Panc1 (cell line): ENCODE data around the gene KLF12. TPM values are rescaled to one million over a fixed set of nuclear protein-coding genes. Genes with fewer than 3 reads are reported as not detected.

Experiments
- ATAC-seq: fragments of 200-7000 bp; cut with Tn5 transposase; 2 replicates; pipeline ENCODE4 v1.9.1; 2020; ENCODE audit warnings: mild to moderate bottlenecking, moderate library complexity
- BruUV-seq: library from RNA; stranded (reverse); fragments of 400-500 nt; replicated peaks from 2 replicates; lab custom pipeline; 2021; lab: Mats Ljungman, UMichigan
- CTCF ChIA-PET: fragments of 300-600 bp; sonication (Branson Sonifier 250); formaldehyde crosslinking; loops from one replicate; lab custom pipeline; 2022; ENCODE audit warnings: antibody characterized with exemption; lab: Charles Lee
- POLR2A ChIA-PET: fragments of 300-600 bp; sonication (Branson Sonifier 250); formaldehyde crosslinking; loops from one replicate; lab custom pipeline; 2022; ENCODE audit warnings: antibody characterized with exemption; lab: Charles Lee
- DNase-seq: peaks from one replicate; pipeline ENCODE4 v3.0.0-alpha.2; 2010; ENCODE audit warnings: low read depth, low spot score
- H3K27ac ChIP-seq: 2 replicates; pipeline ENCODE4 v1.5.1; 2011; ENCODE audit warnings: mild to moderate bottlenecking, low read length, inconsistent platforms
- H3K27me3 ChIP-seq: fragments of 200-500 bp; sonication (Bioruptor generic); 2 replicates; pipeline ENCODE4 v1.6.0; 2014; ENCODE audit warnings: low read length, inconsistent platforms; ENCODE audit not compliant: control insufficient read depth, insufficient read depth
- H3K36me3 ChIP-seq: fragments of 200-500 bp; sonication (Bioruptor generic); 2 replicates; pipeline ENCODE4 v1.5.1; 2014; ENCODE audit warnings: inconsistent platforms, mild to moderate bottlenecking, low read length, moderate library complexity; ENCODE audit not compliant: control insufficient read depth, insufficient read depth
- H3K4me1 ChIP-seq: 2 replicates; pipeline ENCODE4 v1.5.1; 2011; ENCODE audit warnings: inconsistent platforms, mild to moderate bottlenecking, low read length, moderate library complexity; ENCODE audit not compliant: control insufficient read depth, insufficient read depth
- H3K4me3 ChIP-seq, 2 experiments: 2 replicates each; pipeline ENCODE4 v1.5.1; 2011 to 2012; ENCODE audit warnings: low read depth in 2 of 2, low read length in 2 of 2, mild to moderate bottlenecking in 2 of 2, inconsistent platforms in 1 of 2, moderate library complexity in 1 of 2
- H3K9me3 ChIP-seq: fragments of 200-500 bp; sonication (Bioruptor generic); 2 replicates; pipeline ENCODE4 v1.5.1; 2014; ENCODE audit warnings: low read depth, mild to moderate bottlenecking, inconsistent platforms, low read length, moderate library complexity; ENCODE audit not compliant: control insufficient read depth, insufficient read depth
- CTCF ChIP-seq: fragments of 450-650 bp; IDR thresholded peaks from 2 replicates; pipeline ENCODE4 v1.5.1; 2017; ENCODE audit warnings: mild to moderate bottlenecking
- POLR2AphosphoS5 ChIP-seq: IDR thresholded peaks from 2 replicates; pipeline ENCODE4 v1.6.1; 2012; ENCODE audit warnings: mild to moderate bottlenecking, low read depth, low read length, moderate library complexity
- REST ChIP-seq, 2 experiments: IDR thresholded peaks; 2 replicates each; pipeline ENCODE4 v1.6.1; 2011 to 2012; ENCODE audit warnings: low read depth in 2 of 2, control low read depth in 1 of 2, low read length in 1 of 2, mild to moderate bottlenecking in 1 of 2, moderate library complexity in 1 of 2; ENCODE audit not compliant: insufficient read depth in 1 of 2
- SIN3A ChIP-seq: IDR thresholded peaks from 2 replicates; pipeline ENCODE4 v1.6.1; 2012; ENCODE audit warnings: low read depth, mild to moderate bottlenecking, low read length, moderate library complexity, borderline replicate concordance; ENCODE audit not compliant: insufficient read depth
- TCF7L2 ChIP-seq: IDR thresholded peaks from 2 replicates; pipeline ENCODE4 v1.6.1; 2011; ENCODE audit warnings: mild to moderate bottlenecking, low read depth, low read length, inconsistent platforms
- in situ Hi-C: cut with HindIII; loops from 2 replicates; pipeline ENCODE4 v1.10.0; 2016; ENCODE audit warnings: low sequenced_read_pairs, low pct_unique_long_range_greater_than_20kb
- intact Hi-C: fragments of 100-400 bp; cut with micrococcal nuclease; formaldehyde crosslinking; loops from one replicate; pipeline ENCODE4 v1.10.0; 2022; ENCODE audit not compliant: unreplicated experiment
- total RNA-seq: library from RNA; stranded (reverse); gene quantifications from one replicate; pipeline ENCODE4 v1.2.1, GENCODE V29; 2021; ENCODE audit not compliant: unreplicated experiment

Gene KLF12
- total RNA-seq, 1 experiment from 2014 or later, result 4.2 TPM

- in situ Hi-C loops (no loop called here), intact Hi-C loops (no loop called here)
- POLR2A ChIA-PET, result no interaction called here
- Histone ChIP-seq H3K27ac (no peak overlapping the region), H3K4me3 (no peak overlapping the region), H3K4me1 (no peaks in the 10 kb centered on the region), H3K36me3 (no peaks in the 10 kb centered on the region), H3K27me3 (no peaks in the 10 kb centered on the region), H3K9me3 (no peaks in the 10 kb centered on the region)
- BruUV-seq, result no TSS peak
- TF ChIP-seq TCF7L2 (no peak), CTCF (no peak), SIN3A (no peak), POLR2AphosphoS5 (no peak), REST (IDR thresholded peaks at IDR 0.05; ENCODE audit: insufficient read depth in 1 of 2, low read depth in 2 of 2, low read length in 1 of 2) (no peak)
- CTCF ChIA-PET, result no interaction called here
- ATAC-seq (no peak), DNase-seq (no peak)
Observed at GRCh38 chr13:74090397-74090796, 43.8 kb downstream of the KLF12 start.

GRCh38 chr13:74087357-74087756 is 46.8 kb downstream of the KLF12 start:
- H3K27ac ChIP-seq, result no peak overlapping the region
- ChIA-PET CTCF (no interaction called here), POLR2A (no interaction called here)
- in situ Hi-C loops (no loop called here), intact Hi-C loops (no loop called here)
- no peaks in the 10 kb centered on the region for H3K36me3 ChIP-seq
- H3K4me3 ChIP-seq, result no peak overlapping the region
- ATAC-seq, result no peak
- BruUV-seq, result no TSS peak
- H3K9me3 ChIP-seq, result no peaks in the 10 kb centered on the region
- no peaks in the 10 kb centered on the region for H3K27me3 ChIP-seq
- DNase-seq, result no peak
- no peak for TF ChIP-seq POLR2AphosphoS5
- TF ChIP-seq CTCF, result no peak
- no peak for TF ChIP-seq TCF7L2
- no peak for TF ChIP-seq SIN3A
- no peak for TF ChIP-seq REST (IDR thresholded peaks at IDR 0.05; ENCODE audit: insufficient read depth in 1 of 2, low read depth in 2 of 2, low read length in 1 of 2)
- H3K4me1 ChIP-seq, result no peaks in the 10 kb centered on the region
